ENCODE measurements around the gene MED15.
A peak's percentile ranks its signal among the peaks of the same experiment; 100 is the strongest.

Gene MED15

GRCh38 chr22:20567993-20568417 lies 60.6 kb downstream of the MED15 start:
- Histone ChIP-seq H4K20me1 (ENCODE audit: insufficient read depth, low read length) (peaks cover 29% of the 10 kb centered on the region), H3K27ac (ENCODE audit: low read length) (no peak overlapping the region), H3K79me2 (ENCODE audit: insufficient read depth, low read length) (no peaks in the 10 kb centered on the region), H3K9ac (ENCODE audit: low read depth, low read length) (no peak overlapping the region), H3K9me3 (ENCODE audit: insufficient read depth, low read length, severe bottlenecking) (no peaks in the 10 kb centered on the region), H3K4me2 (ENCODE audit: insufficient read depth, low read length) (no peak overlapping the region), H3K27me3 (ENCODE audit: insufficient read depth, low read length, poor library complexity) (no peaks in the 10 kb centered on the region), H2AFZ (ENCODE audit: low read depth, low read length) (no peak overlapping the region), H3K36me3 (ENCODE audit: insufficient read depth, low read length) (peaks cover 85% of the 10 kb centered on the region), H3K4me3 (ENCODE audit: low read depth in 1 of 2, low read length in 2 of 2) (no peak overlapping the region), H3K4me1 (ENCODE audit: insufficient read depth, low read length) (peaks cover 11% of the 10 kb centered on the region)
- ATAC-seq (ENCODE audit: insufficient read depth, low read depth) (no peak), DNase-seq (no peak)
- TF ChIP-seq EZH2 (IDR thresholded peaks at IDR 0.05; ENCODE audit: borderline replicate concordance, low read depth, low read length, severe bottlenecking) (no peak), CTCF (IDR thresholded peaks at IDR 0.05; ENCODE audit: borderline replicate concordance, extremely low read depth, low read length, poor library complexity, severe bottlenecking) (peak; percentile 31)

- H3K27me3 ChIP-seq (ENCODE audit: insufficient read depth, low read length, poor library complexity), result no peaks in the 10 kb centered on the region
Measured at GRCh38 chr22:20568502-20569058, 61.2 kb downstream of the MED15 start.

GRCh38 chr22:20569059-20570058 lies 61.9 kb downstream of the MED15 start:
- no peak overlapping the region for H2AFZ ChIP-seq (ENCODE audit: low read depth, low read length)
- no peak for TF ChIP-seq EZH2 (IDR thresholded peaks at IDR 0.05; ENCODE audit: borderline replicate concordance, low read depth, low read length, severe bottlenecking)
- no peak overlapping the region for H3K4me2 ChIP-seq (ENCODE audit: insufficient read depth, low read length)
- ATAC-seq (ENCODE audit: insufficient read depth, low read depth), result peak; percentile 89
- no peak overlapping the region for H3K27ac ChIP-seq (ENCODE audit: low read length)
- H3K27me3 ChIP-seq (ENCODE audit: insufficient read depth, low read length, poor library complexity), result no peaks in the 10 kb centered on the region
- no peak overlapping the region for H3K9ac ChIP-seq (ENCODE audit: low read depth, low read length)
- H3K4me1 ChIP-seq (ENCODE audit: insufficient read depth, low read length), result peaks cover 11% of the 10 kb centered on the region
- H4K20me1 ChIP-seq (ENCODE audit: insufficient read depth, low read length), result peaks cover 29% of the 10 kb centered on the region
- no peaks in the 10 kb centered on the region for H3K79me2 ChIP-seq (ENCODE audit: insufficient read depth, low read length)
- peak; percentile 81 for DNase-seq
- H3K9me3 ChIP-seq (ENCODE audit: insufficient read depth, low read length, severe bottlenecking), result no peaks in the 10 kb centered on the region
- H3K4me3 ChIP-seq (ENCODE audit: low read depth in 1 of 2, low read length in 2 of 2), result no peak overlapping the region
- peaks cover 94% of the 10 kb centered on the region for H3K36me3 ChIP-seq (ENCODE audit: insufficient read depth, low read length)

More at GRCh38 chr22:20568502-20569058, 61.2 kb downstream of the MED15 start:
- Histone ChIP-seq H3K27ac (ENCODE audit: low read length) (no peak overlapping the region), H3K9ac (ENCODE audit: low read depth, low read length) (no peak overlapping the region), H3K4me3 (ENCODE audit: low read depth in 1 of 2, low read length in 2 of 2) (no peak overlapping the region), H2AFZ (ENCODE audit: low read depth, low read length) (no peak overlapping the region), H3K4me1 (ENCODE audit: insufficient read depth, low read length) (peaks cover 11% of the 10 kb centered on the region), H4K20me1 (ENCODE audit: insufficient read depth, low read length) (peaks cover 29% of the 10 kb centered on the region), H3K36me3 (ENCODE audit: insufficient read depth, low read length) (peaks cover 91% of the 10 kb centered on the region), H3K4me2 (ENCODE audit: insufficient read depth, low read length) (no peak overlapping the region), H3K9me3 (ENCODE audit: insufficient read depth, low read length, severe bottlenecking) (no peaks in the 10 kb centered on the region), H3K79me2 (ENCODE audit: insufficient read depth, low read length) (no peaks in the 10 kb centered on the region)
- no peak for ATAC-seq (ENCODE audit: insufficient read depth, low read depth)
- no peak for DNase-seq
- TF ChIP-seq EZH2 (IDR thresholded peaks at IDR 0.05; ENCODE audit: borderline replicate concordance, low read depth, low read length, severe bottlenecking) (no peak), CTCF (IDR thresholded peaks at IDR 0.05; ENCODE audit: borderline replicate concordance, extremely low read depth, low read length, poor library complexity, severe bottlenecking) (no peak)

- DNase-seq (no peak), ATAC-seq (ENCODE audit: insufficient read depth, low read depth) (no peak)
- H2AFZ ChIP-seq (ENCODE audit: low read depth, low read length), result no peak overlapping the region
- TF ChIP-seq CTCF (IDR thresholded peaks at IDR 0.05; ENCODE audit: borderline replicate concordance, extremely low read depth, low read length, poor library complexity, severe bottlenecking), result no peak
- no peak for TF ChIP-seq EZH2 (IDR thresholded peaks at IDR 0.05; ENCODE audit: borderline replicate concordance, low read depth, low read length, severe bottlenecking)
- no peak overlapping the region for H3K4me3 ChIP-seq (ENCODE audit: low read depth in 1 of 2, low read length in 2 of 2)
- H3K27ac ChIP-seq (ENCODE audit: low read length), result no peak overlapping the region
- no peaks in the 10 kb centered on the region for H3K9me3 ChIP-seq (ENCODE audit: insufficient read depth, low read length, severe bottlenecking)
- no peaks in the 10 kb centered on the region for H3K79me2 ChIP-seq (ENCODE audit: insufficient read depth, low read length)
- peaks cover 92% of the 10 kb centered on the region for H3K36me3 ChIP-seq (ENCODE audit: insufficient read depth, low read length)
- H3K4me2 ChIP-seq (ENCODE audit: insufficient read depth, low read length), result no peak overlapping the region
- H4K20me1 ChIP-seq (ENCODE audit: insufficient read depth, low read length), result peaks cover 29% of the 10 kb centered on the region
- no peaks in the 10 kb centered on the region for H3K27me3 ChIP-seq (ENCODE audit: insufficient read depth, low read length, poor library complexity)
- no peak overlapping the region for H3K9ac ChIP-seq (ENCODE audit: low read depth, low read length)
- H3K4me1 ChIP-seq (ENCODE audit: insufficient read depth, low read length), result peaks cover 11% of the 10 kb centered on the region
Measured at GRCh38 chr22:20571078-20571503, 63.7 kb downstream of the MED15 start.
